Amniotic epithelial cell (primary cell): Measurements from ENCODE around the gene APBA2.

Source experiments
- DNase-seq: peaks from one replicate; pipeline ENCODE4 v3.0.0-alpha.2; 2010; ENCODE audit warnings: low read depth

The APBA2 gene

GRCh38 chr15:28896951-28897350, 11.2 kb downstream of the APBA2 start:
- DNase-seq, result peak; percentile 79

- no peak for DNase-seq
Observed at GRCh38 chr15:28897861-28898585, 12.2 kb downstream of the APBA2 start.

GRCh38 chr15:28899061-28899738, 13.4 kb downstream of the APBA2 start:
- no peak for DNase-seq

GRCh38 chr15:28900041-28900891, 14.5 kb downstream of the APBA2 start:
- DNase-seq, result no peak

- DNase-seq, result no peak
Observed at GRCh38 chr15:28900892-28901586, 15.3 kb downstream of the APBA2 start.

- no peak for DNase-seq
Observed at GRCh38 chr15:28901587-28901980, 15.8 kb downstream of the APBA2 start.

- no peak for DNase-seq
Observed at GRCh38 chr15:28901987-28902745, 16.4 kb downstream of the APBA2 start.

- DNase-seq, result no peak
Observed at GRCh38 chr15:28902856-28903255, 17.1 kb downstream of the APBA2 start.

- no peak for DNase-seq
Observed at GRCh38 chr15:28903555-28903954, 17.8 kb downstream of the APBA2 start.

GRCh38 chr15:28904003-28904402, 18.2 kb downstream of the APBA2 start:
- no peak for DNase-seq

- DNase-seq, result no peak
Observed at GRCh38 chr15:28904541-28905315, 19.0 kb downstream of the APBA2 start.

GRCh38 chr15:28907338-28907960, 21.7 kb downstream of the APBA2 start:
- no peak for DNase-seq

- no peak for DNase-seq
Observed at GRCh38 chr15:28909958-28910500, 24.3 kb downstream of the APBA2 start.

- no peak for DNase-seq
Observed at GRCh38 chr15:28911310-28911931, 25.6 kb downstream of the APBA2 start.

- DNase-seq, result no peak
Observed at GRCh38 chr15:28912422-28912821, 26.6 kb downstream of the APBA2 start.

- DNase-seq, result no peak
Observed at GRCh38 chr15:28913171-28913765, 27.5 kb downstream of the APBA2 start.

GRCh38 chr15:28914046-28914445, 28.3 kb downstream of the APBA2 start:
- DNase-seq, result no peak

- DNase-seq, result no peak
Observed at GRCh38 chr15:28914483-28915023, 28.8 kb downstream of the APBA2 start.
